K562 (cell line): ENCODE results near the gene NPC1. TPM values are rescaled to one million over a fixed set of nuclear protein-coding genes. Genes with fewer than 3 reads are reported as not detected.

Experiments used
- ATAC-seq: fragments of 200-7000 bp; cut with Tn5 transposase; 3 replicates; pipeline ENCODE4 v1.9.1; 2020; ENCODE audit warnings: moderate library complexity
- BruUV-seq: library from RNA; stranded (reverse); fragments of 400-500 nt; replicated peaks from 2 replicates; lab custom pipeline; 2021; lab: Mats Ljungman, UMichigan
- CTCF ChIA-PET: fragments of 300-600 bp; formaldehyde crosslinking; extraction: SDS; loops from one replicate; lab custom pipeline; 2021; ENCODE audit warnings: low intra/inter-chr PET ratio; lab: Yijun Ruan, JAX
- POLR2A ChIA-PET: fragments of 300-600, 350-650 bp; sonication (Branson Sonifier 250); formaldehyde crosslinking; extraction: SDS; loops from one replicate; lab custom pipeline; 2021; ENCODE audit warnings: antibody characterized with exemption, inconsistent platforms; lab: Yijun Ruan, JAX
- DNase-seq, 4 experiments: peaks; one replicate each; pipeline versions ENCODE4 v3.0.0 to v3.0.0-alpha.2; 2011 to 2018; ENCODE audit warnings: low spot score in 3 of 4, mixed read lengths in 3 of 4; ENCODE audit errors: extremely low read depth in 1 of 4
- FAIRE-seq: peaks from 2 replicates; lab custom pipeline; 2011; peaks lifted over from hg19 to GRCh38; lab: Jason Lieb, UNC
- H2AFZ ChIP-seq: 2 replicates; pipeline ENCODE4 v1.6.0; 2011; ENCODE audit warnings: low read depth, low read length, control low read depth, inconsistent platforms
- H3K27ac ChIP-seq: fragments of 200-600 bp; 3 replicates; pipeline ENCODE4 v1.8.0; 2011; ENCODE audit warnings: low read depth, mild to moderate bottlenecking, control low read depth, inconsistent platforms, low read length, moderate library complexity, mixed read lengths; ENCODE audit errors: extremely low read depth
- H3K27me3 ChIP-seq, 2 experiments: fragments of 300-600 bp in 1 of 2; 2 replicates in 1 of 2; 3 replicates in 1 of 2; pipeline versions ENCODE4 v1.6.0 to v1.8.0; 2011; ENCODE audit warnings: inconsistent platforms in 2 of 2, low read length in 2 of 2, mild to moderate bottlenecking in 1 of 2, mixed read lengths in 1 of 2, moderate library complexity in 1 of 2; ENCODE audit not compliant: control insufficient read depth in 2 of 2, insufficient read depth in 2 of 2
- H3K36me3 ChIP-seq: fragments of 300-600 bp; 3 replicates; pipeline ENCODE4 v1.8.0; 2011; ENCODE audit warnings: mild to moderate bottlenecking, low read length, inconsistent platforms; ENCODE audit not compliant: control insufficient read depth, insufficient read depth
- H3K4me1 ChIP-seq, 2 experiments: fragments of 200-600 bp in 1 of 2; replicated peaks in 1 of 2; 2 replicates in 1 of 2; 3 replicates in 1 of 2; pipeline versions ENCODE4 v1.5.1 to v1.8.0; 2011; ENCODE audit warnings: inconsistent platforms in 2 of 2, low read length in 2 of 2, mild to moderate bottlenecking in 1 of 2, mixed read lengths in 1 of 2, moderate library complexity in 1 of 2; ENCODE audit not compliant: control insufficient read depth in 2 of 2, insufficient read depth in 2 of 2
- H3K4me2 ChIP-seq: 2 replicates; pipeline ENCODE4 v1.6.1; 2011; ENCODE audit warnings: low read length, control low read depth, inconsistent platforms, mixed read lengths; ENCODE audit not compliant: insufficient read depth
- H3K4me3 ChIP-seq: fragments of 200-600 bp; sonication (generic), shearing (Covaris generic); 2 replicates; pipeline ENCODE4 v1.5.1; 2016; ENCODE audit warnings: control low read depth, inconsistent platforms
- H3K79me2 ChIP-seq: fragments of 200-600 bp; 3 replicates; pipeline ENCODE4 v1.8.0; 2011; ENCODE audit warnings: low read length, inconsistent platforms; ENCODE audit not compliant: control insufficient read depth, insufficient read depth
- H3K9ac ChIP-seq, 2 experiments: 2 replicates each; pipeline versions ENCODE4 v1.6.0 to v1.6.1; 2011; ENCODE audit warnings: low read depth in 2 of 2, low read length in 2 of 2, control low read depth in 1 of 2, inconsistent platforms in 1 of 2, mild to moderate bottlenecking in 1 of 2, mixed read lengths in 1 of 2; ENCODE audit not compliant: insufficient read depth in 1 of 2
- H3K9me1 ChIP-seq: one replicate; pipeline ENCODE4 v1.6.0; 2011; ENCODE audit warnings: inconsistent platforms, mild to moderate bottlenecking, low read length, moderate library complexity; ENCODE audit not compliant: control insufficient read depth, insufficient read depth
- H3K9me3 ChIP-seq: replicated peaks from 2 replicates; pipeline ENCODE4 v1.5.1; 2011; ENCODE audit warnings: low read depth, low read length, inconsistent platforms; ENCODE audit not compliant: control insufficient read depth, insufficient read depth
- H4K20me1 ChIP-seq: replicated peaks from 2 replicates; pipeline ENCODE4 v1.6.1; 2011; ENCODE audit warnings: low read length, inconsistent platforms, mixed read lengths; ENCODE audit not compliant: control insufficient read depth, insufficient read depth
- C11orf30 ChIP-seq: fragments of 450-650 bp; IDR thresholded peaks from 2 replicates; pipeline ENCODE4 v1.6.1; 2016; ENCODE audit warnings: low read depth, mild to moderate bottlenecking
- FOXM1 ChIP-seq, 2 experiments: fragments of 450-650 bp in 1 of 2; sonication (generic) in 1 of 2; formaldehyde crosslinking in 1 of 2; IDR thresholded peaks; 2 replicates each; pipeline versions ENCODE4 v1.6.1 to v1.9.0; 2017 to 2022; ENCODE audit warnings: low read depth in 2 of 2, mild to moderate bottlenecking in 2 of 2, missing genetic modification reagents in 1 of 2, moderate library complexity in 1 of 2
- MED1 ChIP-seq: sonication (generic); formaldehyde crosslinking; IDR thresholded peaks from 2 replicates; pipeline ENCODE4 v1.8.1; 2023; ENCODE audit warnings: missing genetic modification reagents, borderline replicate concordance
- NELFE ChIP-seq: IDR thresholded peaks from 2 replicates; pipeline ENCODE4 v1.6.1; 2011; ENCODE audit warnings: mild to moderate bottlenecking; ENCODE audit not compliant: insufficient read depth, insufficient read length
- NUFIP1 ChIP-seq: fragments of 450-650 bp; IDR thresholded peaks from 2 replicates; pipeline ENCODE4 v1.6.1; 2018; ENCODE audit not compliant: partially characterized antibody
- SAP30 ChIP-seq: fragments of 200-600 bp; sonication (generic); IDR thresholded peaks from 2 replicates; pipeline ENCODE4 v1.6.1; 2012; ENCODE audit warnings: borderline replicate concordance, low read depth, mild to moderate bottlenecking, moderate library complexity, low read length, control low read depth, inconsistent platforms; ENCODE audit not compliant: insufficient read depth, poor library complexity, severe bottlenecking
- SRSF1 ChIP-seq: fragments of 200-400 bp; formaldehyde crosslinking; IDR thresholded peaks from 2 replicates; pipeline ENCODE4 v1.6.1; 2017; ENCODE audit warnings: mild to moderate bottlenecking, low read depth, low read length, moderate library complexity
- U2AF1 ChIP-seq: fragments of 200-400 bp; formaldehyde crosslinking; optimal IDR thresholded peaks from 2 replicates; pipeline ENCODE3; 2017; ENCODE audit warnings: mild to moderate bottlenecking, low read depth, low read length, moderate library complexity
- ZKSCAN1 ChIP-seq: fragments of 150-350 bp; IDR thresholded peaks from 2 replicates; pipeline ENCODE4 v1.6.1; 2016; ENCODE audit warnings: low read depth, low read length
- ZNF551 ChIP-seq: fragments of 250-450 bp; sonication (Bioruptor Pico); IDR thresholded peaks from 2 replicates; pipeline ENCODE4 v1.5.0; 2021; ENCODE audit warnings: mild to moderate bottlenecking, moderate library complexity
- ZNF830 ChIP-seq: fragments of 250-450 bp; sonication (Bioruptor Pico); IDR thresholded peaks from 2 replicates; pipeline ENCODE4 v1.5.0; 2021; ENCODE audit warnings: mild to moderate bottlenecking
- WGBS: fragments of 100-300 bp; shearing (Covaris generic); methylation state at CpG from one replicate; pipeline ENCODE4 v1.1.6; 2016; ENCODE audit warnings: low coverage, mixed read lengths; ENCODE audit not compliant: insufficient coverage; ENCODE audit errors: missing lambda C conversion rate; 5-methylcytosine and 5-hydroxymethylcytosine counted together
- in situ Hi-C: fragments of 300-500 bp; cut with MboI; formaldehyde crosslinking; loops from 4 replicates; pipeline ENCODE4 v1.15.0; 2018; ENCODE audit warnings: inconsistent platforms, mixed read lengths
- intact Hi-C: fragments of 100-400 bp; cut with micrococcal nuclease; formaldehyde crosslinking; loops from 2 replicates; pipeline ENCODE4 v1.14.2; 2022
- polyA plus RNA-seq, 8 experiments: library from polyadenylated mRNA; depleted of rRNA in 4 of 8; stranded (reverse) in 5 of 8; unstranded in 3 of 8; fragments of >200 nt; fragmentation: Nextera tagmentation in 2 of 8; fragmentation: Illumina TruSeq in 1 of 8; extraction: Ambion mirVana in 2 of 8; extraction: Trizol in 1 of 8; gene quantifications; 2 replicates each; pipeline versions ENCODE4 v1.2.1 to v1.2.3, GENCODE V29; 2011 to 2014; ENCODE audit warnings: inconsistent platforms in 1 of 8, missing spikeins in 1 of 8
- total RNA-seq, 7 experiments: library from RNA; depleted of rRNA in 6 of 7; stranded (reverse); fragments of >200 nt in 6 of 7; fragmentation: Illumina TruSeq in 2 of 7; extraction: Trizol in 2 of 7; gene quantifications; 2 replicates each; pipeline versions ENCODE4 v1.2.1 to v1.2.3, GENCODE V29; 2011 to 2021; ENCODE audit warnings: low replicate concordance in 1 of 7
- TF ChIP-seq, protein P1 (sequence below), 2 experiments: fragments of 450-650 bp in 1 of 2; IDR thresholded peaks; 2 replicates each; pipeline ENCODE4 v1.6.1; 2011 to 2017; ENCODE audit warnings: low read depth in 2 of 2, antibody characterized with exemption in 1 of 2, borderline replicate concordance in 1 of 2, low read length in 1 of 2, mild to moderate bottlenecking in 1 of 2, mixed read lengths in 1 of 2; ENCODE audit not compliant: control insufficient read depth in 1 of 2
- TF ChIP-seq, protein P2 (sequence below): fragments of 450-650 bp; formaldehyde crosslinking; IDR thresholded peaks from 2 replicates; pipeline ENCODE4 v1.4.0; 2022; ENCODE audit warnings: missing genetic modification characterization
- TF ChIP-seq, protein P3 (sequence below): sonication (generic); formaldehyde crosslinking; IDR thresholded peaks from 2 replicates; pipeline ENCODE4 v1.4.0; 2020; ENCODE audit warnings: mild to moderate bottlenecking, missing genetic modification reagents

The NPC1 gene
- total and polyA plus RNA-seq, 9 of the 15 experiments (the other 6 are each of a cell fraction or from before 2014, with no cell fraction given) = 17.1 to 45.9 (median 27.6) TPM

DNA sequence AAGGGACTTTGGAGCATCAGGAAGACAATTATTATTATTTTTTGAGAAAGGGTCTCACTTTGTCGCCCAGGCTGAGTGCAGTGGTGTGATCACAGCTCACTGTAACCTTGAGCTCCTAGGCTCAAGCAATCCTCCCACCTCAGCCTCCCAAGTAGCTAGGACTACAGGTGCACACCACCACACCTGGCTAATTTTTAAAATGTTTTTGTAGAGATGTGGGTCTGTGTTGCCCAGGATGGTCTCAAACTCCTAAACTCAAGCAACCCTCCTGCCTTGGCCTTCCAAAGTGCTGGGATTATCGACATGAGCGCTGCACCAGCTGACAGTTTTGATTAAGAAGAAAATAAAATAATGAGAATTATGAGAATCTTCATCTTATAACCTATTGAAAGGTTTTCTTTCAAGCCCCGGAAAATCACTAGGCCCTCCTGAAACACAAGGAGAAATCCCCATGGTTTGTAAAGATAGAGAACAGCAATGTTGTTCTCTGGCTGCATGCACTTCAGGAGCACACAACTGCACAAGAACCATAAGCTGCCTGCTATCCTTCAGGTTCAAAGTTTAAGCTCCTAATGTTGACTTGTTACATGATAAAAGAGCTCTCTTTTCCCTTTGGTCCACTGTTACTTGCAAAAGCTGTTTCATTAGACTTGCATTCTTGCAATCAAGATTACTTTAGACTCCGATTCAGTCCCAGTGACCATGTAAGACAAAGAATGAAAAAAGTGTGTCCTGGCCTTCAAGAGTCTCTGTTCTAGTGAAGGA is 16.8 kb downstream of the NPC1 start:
- Histone ChIP-seq H3K27ac (no peak overlapping the region), H3K9me3 (no peaks in the 10 kb centered on the region), H3K27me3 (no peaks in the 10 kb centered on the region), H2AFZ (no peak overlapping the region), H3K4me2 (no peak overlapping the region), H3K4me3 (no peak overlapping the region), H3K79me2 (no peaks in the 10 kb centered on the region; the same call in 2 of the 3 replicates), H3K4me1 (peaks cover 0 to 9% of the 10 kb centered on the region in 2 experiments; a peak in 3 of 5 replicates), H4K20me1 (no peaks in the 10 kb centered on the region), H3K9me1 (no peaks in the 10 kb centered on the region), H3K9ac (no peak overlapping the region), H3K36me3 (peaks cover 86% of the 10 kb centered on the region)
- ATAC-seq (no peak), FAIRE-seq (no peak), DNase-seq (no peak)
- BruUV-seq = no TSS peak
- 95% methylated on average over 5 of the region's 5 CpGs for WGBS
- ChIA-PET POLR2A (interaction anchor here (0.6 to 1.4 kb wide), 5 partner anchors 11 to 188 kb away, joined by 3 read pairs; no protein-coding TSS in a partner anchor), CTCF (no interaction called here)
- intact Hi-C loops = no loop called here
- in situ Hi-C loops = no loop called here
- TF ChIP-seq, protein P1, sequence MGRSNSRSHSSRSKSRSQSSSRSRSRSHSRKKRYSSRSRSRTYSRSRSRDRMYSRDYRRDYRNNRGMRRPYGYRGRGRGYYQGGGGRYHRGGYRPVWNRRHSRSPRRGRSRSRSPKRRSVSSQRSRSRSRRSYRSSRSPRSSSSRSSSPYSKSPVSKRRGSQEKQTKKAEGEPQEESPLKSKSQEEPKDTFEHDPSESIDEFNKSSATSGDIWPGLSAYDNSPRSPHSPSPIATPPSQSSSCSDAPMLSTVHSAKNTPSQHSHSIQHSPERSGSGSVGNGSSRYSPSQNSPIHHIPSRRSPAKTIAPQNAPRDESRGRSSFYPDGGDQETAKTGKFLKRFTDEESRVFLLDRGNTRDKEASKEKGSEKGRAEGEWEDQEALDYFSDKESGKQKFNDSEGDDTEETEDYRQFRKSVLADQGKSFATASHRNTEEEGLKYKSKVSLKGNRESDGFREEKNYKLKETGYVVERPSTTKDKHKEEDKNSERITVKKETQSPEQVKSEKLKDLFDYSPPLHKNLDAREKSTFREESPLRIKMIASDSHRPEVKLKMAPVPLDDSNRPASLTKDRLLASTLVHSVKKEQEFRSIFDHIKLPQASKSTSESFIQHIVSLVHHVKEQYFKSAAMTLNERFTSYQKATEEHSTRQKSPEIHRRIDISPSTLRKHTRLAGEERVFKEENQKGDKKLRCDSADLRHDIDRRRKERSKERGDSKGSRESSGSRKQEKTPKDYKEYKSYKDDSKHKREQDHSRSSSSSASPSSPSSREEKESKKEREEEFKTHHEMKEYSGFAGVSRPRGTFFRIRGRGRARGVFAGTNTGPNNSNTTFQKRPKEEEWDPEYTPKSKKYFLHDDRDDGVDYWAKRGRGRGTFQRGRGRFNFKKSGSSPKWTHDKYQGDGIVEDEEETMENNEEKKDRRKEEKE (IDR thresholded peaks at IDR 0.05; ENCODE audit: borderline replicate concordance in 1 of 2, control insufficient read depth in 1 of 2, low read depth in 2 of 2, low read length in 1 of 2) = no peak
- TF ChIP-seq ZNF830 (CRISPR knock-in tag) (no peak), NELFE (no peak), NUFIP1 (no peak), MED1 (CRISPR knock-in tag) (no peak), ZKSCAN1 (no peak), U2AF1 (no peak), SAP30 (no peak), FOXM1 (IDR thresholded peaks at IDR 0.05; ENCODE audit: low read depth) (no peak), FOXM1 (CRISPR knock-in tag; IDR thresholded peaks at IDR 0.05; ENCODE audit: low read depth) (no peak), C11orf30 (no peak), SRSF1 (no peak), ZNF551 (no peak)
- TF ChIP-seq, protein P2, sequence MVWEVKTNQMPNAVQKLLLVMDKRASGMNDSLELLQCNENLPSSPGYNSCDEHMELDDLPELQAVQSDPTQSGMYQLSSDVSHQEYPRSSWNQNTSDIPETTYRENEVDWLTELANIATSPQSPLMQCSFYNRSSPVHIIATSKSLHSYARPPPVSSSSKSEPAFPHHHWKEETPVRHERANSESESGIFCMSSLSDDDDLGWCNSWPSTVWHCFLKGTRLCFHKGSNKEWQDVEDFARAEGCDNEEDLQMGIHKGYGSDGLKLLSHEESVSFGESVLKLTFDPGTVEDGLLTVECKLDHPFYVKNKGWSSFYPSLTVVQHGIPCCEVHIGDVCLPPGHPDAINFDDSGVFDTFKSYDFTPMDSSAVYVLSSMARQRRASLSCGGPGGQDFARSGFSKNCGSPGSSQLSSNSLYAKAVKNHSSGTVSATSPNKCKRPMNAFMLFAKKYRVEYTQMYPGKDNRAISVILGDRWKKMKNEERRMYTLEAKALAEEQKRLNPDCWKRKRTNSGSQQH = no peak
- TF ChIP-seq, protein P3, sequence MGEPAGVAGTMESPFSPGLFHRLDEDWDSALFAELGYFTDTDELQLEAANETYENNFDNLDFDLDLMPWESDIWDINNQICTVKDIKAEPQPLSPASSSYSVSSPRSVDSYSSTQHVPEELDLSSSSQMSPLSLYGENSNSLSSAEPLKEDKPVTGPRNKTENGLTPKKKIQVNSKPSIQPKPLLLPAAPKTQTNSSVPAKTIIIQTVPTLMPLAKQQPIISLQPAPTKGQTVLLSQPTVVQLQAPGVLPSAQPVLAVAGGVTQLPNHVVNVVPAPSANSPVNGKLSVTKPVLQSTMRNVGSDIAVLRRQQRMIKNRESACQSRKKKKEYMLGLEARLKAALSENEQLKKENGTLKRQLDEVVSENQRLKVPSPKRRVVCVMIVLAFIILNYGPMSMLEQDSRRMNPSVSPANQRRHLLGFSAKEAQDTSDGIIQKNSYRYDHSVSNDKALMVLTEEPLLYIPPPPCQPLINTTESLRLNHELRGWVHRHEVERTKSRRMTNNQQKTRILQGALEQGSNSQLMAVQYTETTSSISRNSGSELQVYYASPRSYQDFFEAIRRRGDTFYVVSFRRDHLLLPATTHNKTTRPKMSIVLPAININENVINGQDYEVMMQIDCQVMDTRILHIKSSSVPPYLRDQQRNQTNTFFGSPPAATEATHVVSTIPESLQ (CRISPR knock-in tag) = no peak
